HepG2 (cell line): ENCODE results near the gene BPIFB2. TPM values are rescaled to one million over a fixed set of nuclear protein-coding genes. Genes with fewer than 3 reads are reported as not detected.

Experiments
- ETV5 ChIP-seq: IDR thresholded peaks from 2 replicates; pipeline ENCODE4 v1.6.1; 2018; ENCODE audit warnings: missing biosample characterization, missing genetic modification reagents, inconsistent platforms, borderline replicate concordance
- HNF1B ChIP-seq: sonication (generic); formaldehyde crosslinking; IDR thresholded peaks from 2 replicates; pipeline ENCODE4 v1.5.1; 2020; ENCODE audit warnings: mild to moderate bottlenecking, moderate library complexity, missing genetic modification reagents
- PAXIP1 ChIP-seq: sonication (generic); formaldehyde crosslinking; conservative IDR thresholded peaks from 2 replicates; pipeline ENCODE4 v1.4.0; 2020; ENCODE audit warnings: mild to moderate bottlenecking, missing genetic modification reagents, moderate library complexity
- TEAD2 ChIP-seq: sonication (generic); formaldehyde crosslinking; IDR thresholded peaks from 2 replicates; pipeline ENCODE4 v1.9.0; 2021; ENCODE audit warnings: missing genetic modification reagents
- ZNF879 ChIP-seq: sonication (generic); formaldehyde crosslinking; IDR thresholded peaks from 2 replicates; pipeline ENCODE4 v1.8.1; 2023; ENCODE audit warnings: missing genetic modification reagents
- polyA plus RNA-seq, 8 experiments: library from polyadenylated mRNA; depleted of rRNA in 3 of 8; stranded (reverse) in 7 of 8; unstranded in 1 of 8; fragments of >200 nt; fragmentation: Illumina TruSeq in 4 of 8; extraction: Trizol in 4 of 8; gene quantifications; 2 replicates each; pipeline versions ENCODE4 v1.2.1 to v1.2.3, GENCODE V29; 2011 to 2016; ENCODE audit warnings: low read depth in 4 of 8, missing spikeins in 1 of 8, mixed read lengths in 1 of 8; ENCODE audit not compliant: insufficient read depth in 1 of 8
- total RNA-seq, 5 experiments: library from RNA; depleted of rRNA; stranded (reverse); fragments of >200 nt; fragmentation: Illumina TruSeq; extraction: Trizol; gene quantifications; 2 replicates each; pipeline ENCODE4 v1.2.3, GENCODE V29; 2016; ENCODE audit warnings: low read depth in 1 of 5
- TF ChIP-seq, protein P1 (sequence below): sonication (generic); formaldehyde crosslinking; IDR thresholded peaks from 2 replicates; pipeline ENCODE4 v1.5.0; 2020; ENCODE audit warnings: mild to moderate bottlenecking, missing genetic modification reagents, borderline replicate concordance
- TF ChIP-seq, protein P2 (sequence below): sonication (generic); formaldehyde crosslinking; IDR thresholded peaks from 2 replicates; pipeline ENCODE4 v1.4.0; 2020; ENCODE audit warnings: missing genetic modification reagents

BPIFB2 gene
- total and polyA plus RNA-seq, 2 of the 13 experiments (the other 11 are each of a cell fraction or from before 2014, with no cell fraction given), result 54.5 to 902 TPM

DNA sequence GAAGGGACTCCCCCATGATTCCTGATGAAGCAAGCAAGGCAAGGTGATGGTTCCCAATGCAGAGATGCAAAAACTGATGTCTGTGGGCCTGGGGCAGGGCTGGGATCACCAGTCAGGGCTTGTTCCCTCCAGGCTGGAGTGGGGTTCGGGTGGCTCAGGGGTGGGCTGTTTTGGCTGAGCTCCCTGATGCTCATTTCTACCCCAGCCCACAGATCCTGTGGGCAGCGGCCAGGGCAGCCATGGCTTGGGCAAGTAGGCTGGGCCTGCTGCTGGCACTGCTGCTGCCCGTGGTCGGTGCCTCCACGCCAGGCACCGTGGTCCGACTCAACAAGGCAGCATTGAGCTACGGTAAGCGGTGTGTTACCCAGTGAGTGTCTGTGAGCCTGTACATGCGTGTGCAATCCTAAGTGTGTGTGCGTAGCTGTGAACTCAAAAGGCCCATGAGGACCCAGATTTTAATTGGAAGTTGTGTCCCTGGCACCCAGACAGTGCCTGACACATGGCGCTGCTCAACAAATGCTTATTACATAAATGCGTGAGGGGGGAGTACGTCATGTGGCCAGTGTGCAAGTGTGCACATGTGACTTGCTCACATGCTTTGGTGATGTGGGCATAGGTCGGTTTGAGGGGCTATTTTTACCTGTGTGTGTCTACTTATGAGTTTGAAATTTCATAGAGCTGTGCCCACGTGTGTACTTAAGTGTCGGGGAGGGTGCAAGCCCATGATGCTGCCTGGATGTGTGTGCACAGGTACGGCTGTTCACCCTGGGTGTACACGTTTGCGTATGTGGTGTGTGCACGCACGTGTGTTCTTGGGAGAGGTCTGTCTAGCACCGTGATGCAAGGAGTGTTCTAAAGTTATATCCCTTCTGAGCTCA, 1.1 kb downstream of the BPIFB2 start (continued):
- TF ChIP-seq PAXIP1 (CRISPR knock-in tag) (no peak), HNF1B (CRISPR knock-in tag) (no peak), ZNF879 (CRISPR knock-in tag) (peak; percentile 81; the same call in 1 of the 2 replicates), ETV5 (CRISPR knock-in tag) (0 out of 2 replicates have a peak, but pooled peaks have one; percentile 19), TEAD2 (peak; percentile 50; the same call in 1 of the 2 replicates)
- TF ChIP-seq, protein P1, sequence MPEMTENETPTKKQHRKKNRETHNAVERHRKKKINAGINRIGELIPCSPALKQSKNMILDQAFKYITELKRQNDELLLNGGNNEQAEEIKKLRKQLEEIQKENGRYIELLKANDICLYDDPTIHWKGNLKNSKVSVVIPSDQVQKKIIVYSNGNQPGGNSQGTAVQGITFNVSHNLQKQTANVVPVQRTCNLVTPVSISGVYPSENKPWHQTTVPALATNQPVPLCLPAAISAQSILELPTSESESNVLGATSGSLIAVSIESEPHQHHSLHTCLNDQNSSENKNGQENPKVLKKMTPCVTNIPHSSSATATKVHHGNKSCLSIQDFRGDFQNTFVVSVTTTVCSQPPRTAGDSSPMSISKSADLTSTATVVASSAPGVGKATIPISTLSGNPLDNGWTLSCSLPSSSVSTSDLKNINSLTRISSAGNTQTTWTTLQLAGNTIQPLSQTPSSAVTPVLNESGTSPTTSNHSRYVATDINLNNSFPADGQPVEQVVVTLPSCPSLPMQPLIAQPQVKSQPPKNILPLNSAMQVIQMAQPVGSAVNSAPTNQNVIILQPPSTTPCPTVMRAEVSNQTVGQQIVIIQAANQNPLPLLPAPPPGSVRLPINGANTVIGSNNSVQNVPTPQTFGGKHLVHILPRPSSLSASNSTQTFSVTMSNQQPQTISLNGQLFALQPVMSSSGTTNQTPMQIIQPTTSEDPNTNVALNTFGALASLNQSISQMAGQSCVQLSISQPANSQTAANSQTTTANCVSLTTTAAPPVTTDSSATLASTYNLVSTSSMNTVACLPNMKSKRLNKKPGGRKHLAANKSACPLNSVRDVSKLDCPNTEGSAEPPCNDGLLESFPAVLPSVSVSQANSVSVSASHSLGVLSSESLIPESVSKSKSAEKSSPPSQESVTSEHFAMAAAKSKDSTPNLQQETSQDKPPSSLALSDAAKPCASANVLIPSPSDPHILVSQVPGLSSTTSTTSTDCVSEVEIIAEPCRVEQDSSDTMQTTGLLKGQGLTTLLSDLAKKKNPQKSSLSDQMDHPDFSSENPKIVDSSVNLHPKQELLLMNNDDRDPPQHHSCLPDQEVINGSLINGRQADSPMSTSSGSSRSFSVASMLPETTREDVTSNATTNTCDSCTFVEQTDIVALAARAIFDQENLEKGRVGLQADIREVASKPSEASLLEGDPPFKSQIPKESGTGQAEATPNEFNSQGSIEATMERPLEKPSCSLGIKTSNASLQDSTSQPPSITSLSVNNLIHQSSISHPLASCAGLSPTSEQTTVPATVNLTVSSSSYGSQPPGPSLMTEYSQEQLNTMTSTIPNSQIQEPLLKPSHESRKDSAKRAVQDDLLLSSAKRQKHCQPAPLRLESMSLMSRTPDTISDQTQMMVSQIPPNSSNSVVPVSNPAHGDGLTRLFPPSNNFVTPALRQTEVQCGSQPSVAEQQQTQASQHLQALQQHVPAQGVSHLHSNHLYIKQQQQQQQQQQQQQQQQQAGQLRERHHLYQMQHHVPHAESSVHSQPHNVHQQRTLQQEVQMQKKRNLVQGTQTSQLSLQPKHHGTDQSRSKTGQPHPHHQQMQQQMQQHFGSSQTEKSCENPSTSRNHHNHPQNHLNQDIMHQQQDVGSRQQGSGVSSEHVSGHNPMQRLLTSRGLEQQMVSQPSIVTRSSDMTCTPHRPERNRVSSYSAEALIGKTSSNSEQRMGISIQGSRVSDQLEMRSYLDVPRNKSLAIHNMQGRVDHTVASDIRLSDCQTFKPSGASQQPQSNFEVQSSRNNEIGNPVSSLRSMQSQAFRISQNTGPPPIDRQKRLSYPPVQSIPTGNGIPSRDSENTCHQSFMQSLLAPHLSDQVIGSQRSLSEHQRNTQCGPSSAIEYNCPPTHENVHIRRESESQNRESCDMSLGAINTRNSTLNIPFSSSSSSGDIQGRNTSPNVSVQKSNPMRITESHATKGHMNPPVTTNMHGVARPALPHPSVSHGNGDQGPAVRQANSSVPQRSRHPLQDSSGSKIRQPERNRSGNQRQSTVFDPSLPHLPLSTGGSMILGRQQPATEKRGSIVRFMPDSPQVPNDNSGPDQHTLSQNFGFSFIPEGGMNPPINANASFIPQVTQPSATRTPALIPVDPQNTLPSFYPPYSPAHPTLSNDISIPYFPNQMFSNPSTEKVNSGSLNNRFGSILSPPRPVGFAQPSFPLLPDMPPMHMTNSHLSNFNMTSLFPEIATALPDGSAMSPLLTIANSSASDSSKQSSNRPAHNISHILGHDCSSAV (CRISPR knock-in tag), result peak; percentile 96; the same call in 1 of the 2 replicates
- TF ChIP-seq, protein P2, sequence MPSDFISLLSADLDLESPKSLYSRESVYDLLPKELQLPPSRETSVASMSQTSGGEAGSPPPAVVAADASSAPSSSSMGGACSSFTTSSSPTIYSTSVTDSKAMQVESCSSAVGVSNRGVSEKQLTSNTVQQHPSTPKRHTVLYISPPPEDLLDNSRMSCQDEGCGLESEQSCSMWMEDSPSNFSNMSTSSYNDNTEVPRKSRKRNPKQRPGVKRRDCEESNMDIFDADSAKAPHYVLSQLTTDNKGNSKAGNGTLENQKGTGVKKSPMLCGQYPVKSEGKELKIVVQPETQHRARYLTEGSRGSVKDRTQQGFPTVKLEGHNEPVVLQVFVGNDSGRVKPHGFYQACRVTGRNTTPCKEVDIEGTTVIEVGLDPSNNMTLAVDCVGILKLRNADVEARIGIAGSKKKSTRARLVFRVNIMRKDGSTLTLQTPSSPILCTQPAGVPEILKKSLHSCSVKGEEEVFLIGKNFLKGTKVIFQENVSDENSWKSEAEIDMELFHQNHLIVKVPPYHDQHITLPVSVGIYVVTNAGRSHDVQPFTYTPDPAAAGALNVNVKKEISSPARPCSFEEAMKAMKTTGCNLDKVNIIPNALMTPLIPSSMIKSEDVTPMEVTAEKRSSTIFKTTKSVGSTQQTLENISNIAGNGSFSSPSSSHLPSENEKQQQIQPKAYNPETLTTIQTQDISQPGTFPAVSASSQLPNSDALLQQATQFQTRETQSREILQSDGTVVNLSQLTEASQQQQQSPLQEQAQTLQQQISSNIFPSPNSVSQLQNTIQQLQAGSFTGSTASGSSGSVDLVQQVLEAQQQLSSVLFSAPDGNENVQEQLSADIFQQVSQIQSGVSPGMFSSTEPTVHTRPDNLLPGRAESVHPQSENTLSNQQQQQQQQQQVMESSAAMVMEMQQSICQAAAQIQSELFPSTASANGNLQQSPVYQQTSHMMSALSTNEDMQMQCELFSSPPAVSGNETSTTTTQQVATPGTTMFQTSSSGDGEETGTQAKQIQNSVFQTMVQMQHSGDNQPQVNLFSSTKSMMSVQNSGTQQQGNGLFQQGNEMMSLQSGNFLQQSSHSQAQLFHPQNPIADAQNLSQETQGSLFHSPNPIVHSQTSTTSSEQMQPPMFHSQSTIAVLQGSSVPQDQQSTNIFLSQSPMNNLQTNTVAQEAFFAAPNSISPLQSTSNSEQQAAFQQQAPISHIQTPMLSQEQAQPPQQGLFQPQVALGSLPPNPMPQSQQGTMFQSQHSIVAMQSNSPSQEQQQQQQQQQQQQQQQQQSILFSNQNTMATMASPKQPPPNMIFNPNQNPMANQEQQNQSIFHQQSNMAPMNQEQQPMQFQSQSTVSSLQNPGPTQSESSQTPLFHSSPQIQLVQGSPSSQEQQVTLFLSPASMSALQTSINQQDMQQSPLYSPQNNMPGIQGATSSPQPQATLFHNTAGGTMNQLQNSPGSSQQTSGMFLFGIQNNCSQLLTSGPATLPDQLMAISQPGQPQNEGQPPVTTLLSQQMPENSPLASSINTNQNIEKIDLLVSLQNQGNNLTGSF (CRISPR knock-in tag), result peak; percentile 75
